B cell (primary cell): ENCODE data around the gene BAMBI.
A peak's percentile ranks its signal among the peaks of the same experiment; 100 is the strongest.

Experiments used
- CTCF ChIP-seq: fragments of 200-600 bp; IDR thresholded peaks from one replicate; pipeline ENCODE4 v1.8.0; 2022; ENCODE audit warnings: antibody characterized with exemption, mild to moderate bottlenecking
- EZH2 ChIP-seq: IDR thresholded peaks from 2 replicates; pipeline ENCODE4 v1.6.1; 2012; ENCODE audit warnings: borderline replicate concordance, low read depth, mild to moderate bottlenecking, moderate library complexity, low read length; ENCODE audit not compliant: insufficient read depth, poor library complexity, severe bottlenecking

GRCh38 chr10:28663576-28664368, 13.5 kb upstream of the BAMBI start:
- TF ChIP-seq CTCF (peak; percentile 93), EZH2 (no peak)
